IPS-NIHi7 (cell line): ENCODE results near the gene KMT2B.
A peak's percentile ranks its signal among the peaks of the same experiment; 100 is the strongest.
"Not testable (repeated sequence)": the region's sequence is repeated elsewhere in the genome, so short reads cannot be mapped to it uniquely, and the experiment has no call there.

Source experiments
- DNase-seq: peaks from one replicate; pipeline ENCODE4 v3.0.0; 2012; ENCODE audit warnings: mixed read lengths; ENCODE audit errors: extremely low spot score

The KMT2B gene, protein sequence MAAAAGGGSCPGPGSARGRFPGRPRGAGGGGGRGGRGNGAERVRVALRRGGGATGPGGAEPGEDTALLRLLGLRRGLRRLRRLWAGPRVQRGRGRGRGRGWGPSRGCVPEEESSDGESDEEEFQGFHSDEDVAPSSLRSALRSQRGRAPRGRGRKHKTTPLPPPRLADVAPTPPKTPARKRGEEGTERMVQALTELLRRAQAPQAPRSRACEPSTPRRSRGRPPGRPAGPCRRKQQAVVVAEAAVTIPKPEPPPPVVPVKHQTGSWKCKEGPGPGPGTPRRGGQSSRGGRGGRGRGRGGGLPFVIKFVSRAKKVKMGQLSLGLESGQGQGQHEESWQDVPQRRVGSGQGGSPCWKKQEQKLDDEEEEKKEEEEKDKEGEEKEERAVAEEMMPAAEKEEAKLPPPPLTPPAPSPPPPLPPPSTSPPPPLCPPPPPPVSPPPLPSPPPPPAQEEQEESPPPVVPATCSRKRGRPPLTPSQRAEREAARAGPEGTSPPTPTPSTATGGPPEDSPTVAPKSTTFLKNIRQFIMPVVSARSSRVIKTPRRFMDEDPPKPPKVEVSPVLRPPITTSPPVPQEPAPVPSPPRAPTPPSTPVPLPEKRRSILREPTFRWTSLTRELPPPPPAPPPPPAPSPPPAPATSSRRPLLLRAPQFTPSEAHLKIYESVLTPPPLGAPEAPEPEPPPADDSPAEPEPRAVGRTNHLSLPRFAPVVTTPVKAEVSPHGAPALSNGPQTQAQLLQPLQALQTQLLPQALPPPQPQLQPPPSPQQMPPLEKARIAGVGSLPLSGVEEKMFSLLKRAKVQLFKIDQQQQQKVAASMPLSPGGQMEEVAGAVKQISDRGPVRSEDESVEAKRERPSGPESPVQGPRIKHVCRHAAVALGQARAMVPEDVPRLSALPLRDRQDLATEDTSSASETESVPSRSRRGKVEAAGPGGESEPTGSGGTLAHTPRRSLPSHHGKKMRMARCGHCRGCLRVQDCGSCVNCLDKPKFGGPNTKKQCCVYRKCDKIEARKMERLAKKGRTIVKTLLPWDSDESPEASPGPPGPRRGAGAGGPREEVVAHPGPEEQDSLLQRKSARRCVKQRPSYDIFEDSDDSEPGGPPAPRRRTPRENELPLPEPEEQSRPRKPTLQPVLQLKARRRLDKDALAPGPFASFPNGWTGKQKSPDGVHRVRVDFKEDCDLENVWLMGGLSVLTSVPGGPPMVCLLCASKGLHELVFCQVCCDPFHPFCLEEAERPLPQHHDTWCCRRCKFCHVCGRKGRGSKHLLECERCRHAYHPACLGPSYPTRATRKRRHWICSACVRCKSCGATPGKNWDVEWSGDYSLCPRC (N-terminal part only)

GRCh38 chr19:35717665-35718344, at the start of gene KMT2B:
Gene KMT2B, plus strand, starts transcription at chr19:35718003. Its CDS starts 16 bp downstream, at chr19:35718019.
- peak; percentile 98 for DNase-seq

GRCh38 chr19:35669566-35669965, 48.2 kb upstream of the KMT2B start:
- DNase-seq: no peak

GRCh38 chr19:35669974-35670373, 47.8 kb upstream of the KMT2B start:
- DNase-seq: no peak

DNA sequence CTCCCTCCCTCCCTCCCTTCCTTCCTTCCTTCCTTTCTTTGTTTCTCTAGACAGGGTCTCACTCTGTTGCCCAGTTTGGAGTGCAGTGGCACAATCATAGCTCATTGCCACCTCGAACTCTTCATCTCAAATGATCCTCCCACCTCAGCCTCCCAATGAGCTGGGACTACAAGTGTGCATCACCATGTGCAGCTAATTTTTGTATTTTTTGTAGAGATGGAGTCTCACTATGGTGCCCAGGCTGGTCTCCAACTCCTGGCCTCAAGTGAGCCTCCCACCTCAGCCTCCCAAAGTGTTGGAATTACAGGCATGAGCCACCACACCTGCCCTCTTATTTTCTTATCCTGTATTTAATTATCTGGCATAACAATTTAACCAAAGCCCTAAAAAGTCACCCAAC, 47.1 kb upstream of the KMT2B start:
- no peak for DNase-seq

GRCh38 chr19:35671818-35672217, 46.0 kb upstream of the KMT2B start:
- no peak for DNase-seq

DNA sequence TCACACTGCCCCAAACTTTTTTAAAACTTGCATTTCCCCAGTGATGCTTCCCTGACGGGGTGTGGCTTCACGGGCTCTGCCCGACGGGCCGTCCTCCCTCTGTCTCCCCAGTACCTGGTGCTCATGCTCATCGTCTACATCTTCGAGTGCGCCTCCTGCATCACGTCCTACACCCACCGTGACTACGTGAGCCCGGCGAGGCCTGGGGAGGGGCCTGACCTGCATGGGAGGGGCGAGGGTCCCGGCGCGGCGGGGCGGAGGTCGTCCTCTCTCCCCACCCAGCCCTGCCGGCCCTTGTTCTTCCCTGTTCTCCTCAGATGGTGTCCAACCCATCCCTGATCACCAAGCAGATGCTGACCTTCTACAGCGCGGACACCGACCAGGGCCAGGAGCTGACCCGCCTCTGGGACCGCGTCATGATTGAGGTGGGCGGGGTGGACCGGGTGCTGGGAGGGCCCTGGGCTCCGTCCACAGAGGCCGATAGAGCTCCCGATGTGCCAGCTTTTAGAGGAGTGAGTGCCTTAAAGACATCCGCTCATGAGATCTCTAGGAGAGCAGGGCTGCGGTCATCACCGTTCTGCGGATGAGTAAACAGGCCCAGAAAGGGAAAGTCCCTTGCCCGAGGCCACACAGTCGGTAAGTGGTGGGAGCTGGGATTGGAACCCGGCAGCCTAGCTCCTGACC, 44.5 kb upstream of the KMT2B start:
- DNase-seq: peak; percentile 86

- DNase-seq: no peak
These were observed 42.1 kb upstream of the KMT2B start for GRCh38 chr19:35675589-35676140.

DNA sequence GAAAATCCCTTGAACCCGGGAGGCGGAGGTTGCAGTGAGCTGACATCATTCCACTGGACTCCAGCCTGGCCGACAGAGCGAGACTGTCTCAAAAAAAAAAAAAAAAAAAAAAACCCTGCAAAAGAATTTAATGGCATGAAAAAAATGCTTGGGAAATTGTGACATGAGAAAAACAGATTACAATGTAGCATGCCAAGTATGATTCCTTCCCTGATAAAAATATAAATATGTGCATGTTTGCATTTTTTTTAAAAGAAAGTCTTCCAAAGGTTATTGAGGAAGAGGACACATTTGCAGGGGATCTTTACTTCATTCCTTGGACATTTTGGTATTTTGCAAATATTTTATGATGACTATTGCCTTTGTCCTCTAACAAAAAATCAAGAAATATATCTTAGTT, 28.0 kb upstream of the KMT2B start:
- DNase-seq: no peak

GRCh38 chr19:35691106-35691505, 26.7 kb upstream of the KMT2B start:
- DNase-seq: not testable (repeated sequence)

DNA sequence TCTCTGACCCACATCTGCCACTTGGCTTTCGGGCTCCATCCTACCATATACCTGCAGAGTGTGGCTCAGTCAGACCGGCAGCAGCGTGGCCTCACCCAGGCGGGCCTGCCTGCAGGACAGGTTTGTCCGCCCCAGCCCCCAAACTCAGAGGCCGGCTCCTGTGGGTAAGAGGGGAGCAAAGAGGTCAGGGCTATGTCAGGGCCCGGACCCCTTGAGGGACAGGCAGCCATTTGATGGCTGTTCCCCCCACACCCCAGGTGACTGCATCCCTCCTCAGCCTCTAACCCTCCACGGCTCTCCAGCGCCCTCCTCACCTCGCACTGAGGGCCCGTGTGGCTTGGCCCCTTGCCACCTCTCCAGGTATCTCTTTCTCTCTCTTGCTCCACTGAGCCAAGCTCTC, 25.8 kb upstream of the KMT2B start:
- no peak for DNase-seq

DNA sequence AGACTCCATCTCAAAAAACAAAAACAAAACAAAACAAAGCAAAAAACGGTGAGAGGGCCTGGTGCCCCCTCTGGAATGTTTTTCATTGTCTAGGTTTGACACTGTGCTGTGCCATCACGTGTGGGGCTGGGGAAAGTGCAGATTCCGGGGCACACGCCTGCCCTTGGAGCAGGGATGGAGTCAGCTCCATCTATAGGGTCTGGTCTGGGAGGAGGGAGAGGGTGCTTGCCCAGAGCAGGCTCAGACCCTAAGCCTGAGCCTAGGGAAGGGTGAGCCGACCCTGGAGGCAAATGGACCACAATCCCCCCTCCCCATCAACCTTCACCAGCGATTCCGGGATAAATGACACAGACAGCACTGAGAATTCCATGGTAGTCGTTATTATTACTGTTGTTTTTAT, 24.4 kb upstream of the KMT2B start:
- DNase-seq: no peak

- peak; percentile 88 for DNase-seq
These were observed 23.8 kb upstream of the KMT2B start for GRCh38 chr19:35693835-35694599.

DNA sequence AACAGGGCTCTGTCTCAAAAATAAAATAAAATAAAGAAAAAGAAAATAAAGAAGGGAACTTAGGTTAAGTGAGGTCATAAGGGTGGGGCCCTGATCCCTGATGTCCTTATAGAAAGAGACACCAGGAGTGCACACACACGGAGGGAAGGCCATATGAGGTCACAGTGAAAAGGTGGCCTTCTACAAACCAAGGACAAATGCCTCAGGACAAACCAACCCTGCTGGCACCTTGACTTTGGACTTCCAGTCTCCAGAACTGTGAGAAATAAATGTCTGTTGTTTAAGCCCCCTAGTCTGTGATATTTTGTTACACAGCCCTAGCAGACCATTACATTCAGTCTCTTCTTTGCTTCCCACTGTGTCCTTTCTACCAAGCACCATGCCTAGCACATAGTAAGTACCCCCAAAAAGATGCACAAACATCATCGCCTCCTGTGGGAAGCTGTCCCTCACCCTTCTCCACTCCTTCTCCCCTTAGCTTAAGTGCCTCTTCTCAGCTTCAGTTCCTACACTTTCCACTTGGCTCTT, 21.8 kb upstream of the KMT2B start:
- no peak for DNase-seq

- no peak for DNase-seq
These were observed 21.0 kb upstream of the KMT2B start for GRCh38 chr19:35696835-35697234.

- peak; percentile 97 for DNase-seq
These were observed 15.4 kb upstream of the KMT2B start for GRCh38 chr19:35702223-35703012.

DNA sequence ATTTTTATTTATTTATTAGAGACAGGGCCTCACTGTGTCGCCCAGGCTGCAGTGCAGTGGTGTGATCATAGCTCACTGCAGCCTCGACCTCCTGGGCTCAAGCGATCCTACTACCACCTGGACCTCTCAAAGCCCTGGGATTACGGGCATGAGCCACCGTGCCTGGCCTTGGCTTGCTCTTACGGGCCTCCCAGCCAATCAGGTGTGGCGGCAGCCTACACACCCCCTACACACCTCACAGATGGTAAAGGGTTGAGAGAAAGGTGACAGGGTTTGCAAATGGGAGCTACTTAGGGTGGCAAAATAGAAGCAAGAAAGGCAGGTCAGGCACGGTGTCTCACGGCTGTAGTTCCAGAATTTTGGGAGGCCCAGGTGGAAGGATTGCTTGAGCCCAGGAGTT, 14.5 kb upstream of the KMT2B start:
- DNase-seq: no peak

DNA sequence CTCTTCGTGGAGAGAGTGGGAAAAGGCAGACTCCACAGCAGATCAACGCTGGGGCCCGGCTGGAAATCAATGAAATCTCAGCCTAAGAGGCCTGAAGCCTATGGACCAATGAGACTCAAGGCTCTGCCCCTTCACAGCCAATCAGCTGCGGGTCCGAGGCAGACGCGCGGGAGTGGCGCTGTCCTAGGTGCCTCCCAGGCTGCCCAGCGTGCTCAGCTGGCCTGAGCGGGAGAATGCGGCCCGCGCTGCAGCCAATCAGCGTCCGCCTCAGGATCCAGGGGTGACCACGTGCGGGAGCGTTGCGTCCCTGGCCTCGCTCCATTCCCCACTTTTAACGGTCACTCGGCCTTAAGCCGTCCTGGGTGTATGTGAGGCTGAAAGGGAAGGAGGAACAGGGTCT, 13.6 kb upstream of the KMT2B start, which contains the start of gene ZBTB32:
Gene ZBTB32, plus strand, starts transcription at position 341 of the 400 bp plus-strand sequence. CDS start 10,069 bp downstream, outside the sequence.
- DNase-seq: peak; percentile 90

GRCh38 chr19:35708391-35708790, 9.4 kb upstream of the KMT2B start:
- DNase-seq: no peak
